GM23338 (cell line): ENCODE measurements around the gene RAB11FIP2. TPM values are rescaled to one million over a fixed set of nuclear protein-coding genes. Genes with fewer than 3 reads are reported as not detected.

Experiments
- ATAC-seq: fragments of 200-7000 bp; cut with Tn5 transposase; 3 replicates; pipeline ENCODE4 v1.9.1; 2020
- DNase-seq: peaks from one replicate; pipeline ENCODE4 v3.0.0-alpha.2; 2015; ENCODE audit warnings: low spot score
- H2AFZ ChIP-seq: fragments of 200-600 bp; sonication (generic); 2 replicates; pipeline ENCODE4 v1.8.0; 2016; ENCODE audit warnings: antibody characterized with exemption, mild to moderate bottlenecking, moderate library complexity
- H3F3A ChIP-seq: fragments of 200-600 bp; sonication (generic); replicated peaks from 2 replicates; pipeline ENCODE4 v1.8.0; 2017; ENCODE audit warnings: antibody characterized with exemption, mixed run types, low read depth
- H3K27ac ChIP-seq: fragments of 200-600 bp; sonication (generic); 2 replicates; pipeline ENCODE4 v1.6.1; 2016; ENCODE audit warnings: low read depth
- H3K27me3 ChIP-seq: fragments of 200-600 bp; sonication (generic); 2 replicates; pipeline ENCODE4 v1.8.0; 2016; ENCODE audit warnings: mild to moderate bottlenecking, mixed run types, moderate library complexity; ENCODE audit not compliant: insufficient read depth
- H3K36me3 ChIP-seq: fragments of 200-600 bp; sonication (generic); 2 replicates; pipeline ENCODE4 v1.8.0; 2016; ENCODE audit warnings: mild to moderate bottlenecking; ENCODE audit not compliant: insufficient read depth
- H3K4me1 ChIP-seq: fragments of 200-600 bp; sonication (generic); 2 replicates; pipeline ENCODE4 v1.8.0; 2016; ENCODE audit warnings: mild to moderate bottlenecking, moderate library complexity; ENCODE audit not compliant: insufficient read depth
- H3K4me2 ChIP-seq: fragments of 200-600 bp; sonication (generic); 2 replicates; pipeline ENCODE4 v1.7.1; 2017; ENCODE audit warnings: mixed run types
- H3K4me3 ChIP-seq: fragments of 200-600 bp; sonication (generic); 2 replicates; pipeline ENCODE4 v1.6.1; 2016; ENCODE audit warnings: mixed run types
- H3K79me2 ChIP-seq: fragments of 200-600 bp; sonication (generic); replicated peaks from 2 replicates; pipeline ENCODE4 v1.8.0; 2017; ENCODE audit warnings: mild to moderate bottlenecking; ENCODE audit not compliant: insufficient read depth
- H3K9me2 ChIP-seq: fragments of 200-600 bp; sonication (generic); 2 replicates; pipeline ENCODE4 v1.8.0; 2017; ENCODE audit not compliant: insufficient read depth
- H4K20me1 ChIP-seq: fragments of 200-600 bp; sonication (generic); replicated peaks from 2 replicates; pipeline ENCODE4 v1.8.0; 2017; ENCODE audit warnings: mild to moderate bottlenecking; ENCODE audit not compliant: insufficient read depth
- H3K27ac Mint-ChIP-seq: 2 replicates; pipeline ENCODE4 v1.8.0; 2020; ENCODE audit warnings: inconsistent platforms, mild to moderate bottlenecking, moderate library complexity, mixed read lengths
- H3K27me3 Mint-ChIP-seq: 3 replicates; pipeline ENCODE4 v1.8.0; 2022; ENCODE audit warnings: low read depth, mild to moderate bottlenecking, moderate library complexity, mixed read lengths, inconsistent platforms; ENCODE audit not compliant: insufficient read depth, poor library complexity
- H3K36me3 Mint-ChIP-seq: 3 replicates; pipeline ENCODE4 v1.8.0; 2021; ENCODE audit warnings: low read depth, mild to moderate bottlenecking, inconsistent platforms, moderate library complexity, mixed read lengths
- H3K4me1 Mint-ChIP-seq: 3 replicates; pipeline ENCODE4 v1.8.0; 2020; ENCODE audit warnings: mild to moderate bottlenecking, inconsistent platforms, mixed read lengths
- H3K4me3 Mint-ChIP-seq: 3 replicates; pipeline ENCODE4 v1.8.0; 2021; ENCODE audit warnings: moderate library complexity, mild to moderate bottlenecking, inconsistent platforms, mixed read lengths
- H3K9me3 Mint-ChIP-seq: 3 replicates; pipeline ENCODE4 v1.8.0; 2020; ENCODE audit warnings: moderate library complexity, mild to moderate bottlenecking, inconsistent platforms, mixed read lengths
- CREB1 ChIP-seq: fragments of 250-450 bp; sonication (Bioruptor Pico); IDR thresholded peaks from 2 replicates; pipeline ENCODE4 v1.5.0; 2020; ENCODE audit warnings: low read depth, mild to moderate bottlenecking, moderate library complexity
- CTCF ChIP-seq, 2 experiments: fragments of 200-600 bp in 1 of 2; sonication (generic) in 1 of 2; conservative IDR thresholded peaks; 2 replicates each; pipeline versions ENCODE4 v1.5.1 to v1.6.1; 2016 to 2017; ENCODE audit warnings: antibody characterized with exemption in 2 of 2, low read depth in 2 of 2, mild to moderate bottlenecking in 2 of 2, moderate library complexity in 1 of 2
- EZH2 ChIP-seq: fragments of 200-600 bp; sonication (generic); IDR thresholded peaks from one replicate; pipeline ENCODE4 v1.8.0; 2017; ENCODE audit warnings: antibody characterized with exemption, mild to moderate bottlenecking, low read depth; ENCODE audit not compliant: unreplicated experiment
- EZH2phosphoT487 ChIP-seq: fragments of 200-600 bp; sonication (generic); IDR thresholded peaks from one replicate; pipeline ENCODE4 v1.8.1; 2018; ENCODE audit warnings: antibody characterized with exemption; ENCODE audit not compliant: unreplicated experiment
- JUNB ChIP-seq: IDR thresholded peaks from one replicate; pipeline ENCODE4 v1.6.1; 2016; ENCODE audit warnings: antibody characterized with exemption; ENCODE audit not compliant: unreplicated experiment
- NANOG ChIP-seq: IDR thresholded peaks from 2 replicates; pipeline ENCODE4 v1.6.1; 2016; ENCODE audit warnings: antibody characterized with exemption, borderline replicate concordance
- POLR2AphosphoS5 ChIP-seq: IDR thresholded peaks from 2 replicates; pipeline ENCODE4 v1.6.1; 2016; ENCODE audit warnings: antibody characterized with exemption, low read depth
- STAT1 ChIP-seq: IDR thresholded peaks from one replicate; pipeline ENCODE4 v1.6.1; 2016; ENCODE audit warnings: antibody characterized with exemption; ENCODE audit not compliant: unreplicated experiment
- ZNF114 ChIP-seq: fragments of 250-450 bp; sonication (Bioruptor Pico); IDR thresholded peaks from 2 replicates; pipeline ENCODE4 v1.5.0; 2020; ENCODE audit warnings: mild to moderate bottlenecking, moderate library complexity
- ZNF331 ChIP-seq: fragments of 250-450 bp; sonication (Bioruptor Pico); IDR thresholded peaks from 2 replicates; pipeline ENCODE4 v1.5.0; 2020; ENCODE audit warnings: low read depth, mild to moderate bottlenecking, moderate library complexity
- ZNF462 ChIP-seq: fragments of 250-450 bp; sonication (Bioruptor Pico); IDR thresholded peaks from 2 replicates; pipeline ENCODE4 v1.5.0; 2020; ENCODE audit warnings: mild to moderate bottlenecking, moderate library complexity
- polyA plus RNA-seq: library from polyadenylated mRNA; unstranded; fragments of >200 nt; fragmentation: Nextera tagmentation; extraction: Ambion mirVana; gene quantifications from 2 replicates; pipeline ENCODE4 v1.2.1, GENCODE V29; 2016
- total RNA-seq: library from RNA; depleted of rRNA; stranded (reverse); fragments of >200 nt; shearing (Covaris generic); gene quantifications from 2 replicates; pipeline ENCODE4 v1.2.3, GENCODE V29; 2014
- TF ChIP-seq, protein P1 (sequence below): IDR thresholded peaks from one replicate; pipeline ENCODE4 v1.6.1; 2018; ENCODE audit warnings: antibody characterized with exemption; ENCODE audit not compliant: unreplicated experiment
- TF ChIP-seq, protein P2 (sequence below): IDR thresholded peaks from 2 replicates; pipeline ENCODE4 v1.6.1; 2016; ENCODE audit warnings: antibody characterized with exemption

RAB11FIP2 gene
- total and polyA plus RNA-seq, 2 experiments from 2014 or later, result 16.1 to 17.6 TPM

- TF ChIP-seq, protein P1, sequence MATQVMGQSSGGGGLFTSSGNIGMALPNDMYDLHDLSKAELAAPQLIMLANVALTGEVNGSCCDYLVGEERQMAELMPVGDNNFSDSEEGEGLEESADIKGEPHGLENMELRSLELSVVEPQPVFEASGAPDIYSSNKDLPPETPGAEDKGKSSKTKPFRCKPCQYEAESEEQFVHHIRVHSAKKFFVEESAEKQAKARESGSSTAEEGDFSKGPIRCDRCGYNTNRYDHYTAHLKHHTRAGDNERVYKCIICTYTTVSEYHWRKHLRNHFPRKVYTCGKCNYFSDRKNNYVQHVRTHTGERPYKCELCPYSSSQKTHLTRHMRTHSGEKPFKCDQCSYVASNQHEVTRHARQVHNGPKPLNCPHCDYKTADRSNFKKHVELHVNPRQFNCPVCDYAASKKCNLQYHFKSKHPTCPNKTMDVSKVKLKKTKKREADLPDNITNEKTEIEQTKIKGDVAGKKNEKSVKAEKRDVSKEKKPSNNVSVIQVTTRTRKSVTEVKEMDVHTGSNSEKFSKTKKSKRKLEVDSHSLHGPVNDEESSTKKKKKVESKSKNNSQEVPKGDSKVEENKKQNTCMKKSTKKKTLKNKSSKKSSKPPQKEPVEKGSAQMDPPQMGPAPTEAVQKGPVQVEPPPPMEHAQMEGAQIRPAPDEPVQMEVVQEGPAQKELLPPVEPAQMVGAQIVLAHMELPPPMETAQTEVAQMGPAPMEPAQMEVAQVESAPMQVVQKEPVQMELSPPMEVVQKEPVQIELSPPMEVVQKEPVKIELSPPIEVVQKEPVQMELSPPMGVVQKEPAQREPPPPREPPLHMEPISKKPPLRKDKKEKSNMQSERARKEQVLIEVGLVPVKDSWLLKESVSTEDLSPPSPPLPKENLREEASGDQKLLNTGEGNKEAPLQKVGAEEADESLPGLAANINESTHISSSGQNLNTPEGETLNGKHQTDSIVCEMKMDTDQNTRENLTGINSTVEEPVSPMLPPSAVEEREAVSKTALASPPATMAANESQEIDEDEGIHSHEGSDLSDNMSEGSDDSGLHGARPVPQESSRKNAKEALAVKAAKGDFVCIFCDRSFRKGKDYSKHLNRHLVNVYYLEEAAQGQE, result no peak
- TF ChIP-seq ZNF331 (no peak), NANOG (no peak), EZH2phosphoT487 (no peak), JUNB (no peak), EZH2 (no peak), POLR2AphosphoS5 (no peak), STAT1 (no peak), CREB1 (CRISPR knock-in tag) (no peak), ZNF114 (CRISPR knock-in tag) (no peak), CTCF (conservative IDR thresholded peaks at IDR 0.05; ENCODE audit: low read depth in 2 of 2) (no peak)
- TF ChIP-seq, protein P2, sequence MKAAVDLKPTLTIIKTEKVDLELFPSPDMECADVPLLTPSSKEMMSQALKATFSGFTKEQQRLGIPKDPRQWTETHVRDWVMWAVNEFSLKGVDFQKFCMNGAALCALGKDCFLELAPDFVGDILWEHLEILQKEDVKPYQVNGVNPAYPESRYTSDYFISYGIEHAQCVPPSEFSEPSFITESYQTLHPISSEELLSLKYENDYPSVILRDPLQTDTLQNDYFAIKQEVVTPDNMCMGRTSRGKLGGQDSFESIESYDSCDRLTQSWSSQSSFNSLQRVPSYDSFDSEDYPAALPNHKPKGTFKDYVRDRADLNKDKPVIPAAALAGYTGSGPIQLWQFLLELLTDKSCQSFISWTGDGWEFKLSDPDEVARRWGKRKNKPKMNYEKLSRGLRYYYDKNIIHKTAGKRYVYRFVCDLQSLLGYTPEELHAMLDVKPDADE, result no peak
Observed at GRCh38 chr10:118057361-118057760, 10.6 kb upstream of the RAB11FIP2 start (continued).

GRCh38 chr10:118054383-118054782 lies 7.6 kb upstream of the RAB11FIP2 start:
- ATAC-seq, result no peak
- Histone ChIP-seq H3K9me2 (peaks cover 5% of the 10 kb centered on the region; the same call in 1 of the 2 replicates), H3K4me2 (no peak overlapping the region), H3K4me1 (peaks cover 11% of the 10 kb centered on the region), H2AFZ (no peak overlapping the region), H3K27me3 (no peaks in the 10 kb centered on the region), H3K27ac (no peak overlapping the region), H3F3A (no peaks in the 10 kb centered on the region), H3K79me2 (no peaks in the 10 kb centered on the region), H3K36me3 (no peaks in the 10 kb centered on the region), H4K20me1 (no peaks in the 10 kb centered on the region), H3K4me3 (no peak overlapping the region)
- Mint-ChIP-seq H3K4me3 (no peak overlapping the region), H3K4me1 (peaks cover 15% of the 10 kb centered on the region), H3K27ac (no peak overlapping the region), H3K27me3 (peaks cover 6% of the 10 kb centered on the region), H3K36me3 (no peaks in the 10 kb centered on the region), H3K9me3 (no peaks in the 10 kb centered on the region)
- TF ChIP-seq ZNF462, result no peak
- TF ChIP-seq EZH2, result no peak
- TF ChIP-seq EZH2phosphoT487, result no peak
- no peak for TF ChIP-seq POLR2AphosphoS5
- TF ChIP-seq STAT1, result no peak
- DNase-seq, result no peak
